ENCODE data around the gene MAP4K3. TPM values are rescaled to one million over a fixed set of nuclear protein-coding genes. Genes with fewer than 3 reads are reported as not detected.

Gene MAP4K3
- total and polyA plus RNA-seq, 2 donors from 2014 or later = 14.9 to 39.5 TPM

GRCh38 chr2:39370101-39370500 lies 67.0 kb downstream of the MAP4K3 start:
- Histone ChIP-seq H3K9ac (ENCODE audit: low read length in 3 of 3) (no peak overlapping the region), H3K4me3 (ENCODE audit: low read length in 3 of 3) (no peak overlapping the region), H3K27ac (ENCODE audit: low read depth in 2 of 2, low read length in 2 of 2) (no peak overlapping the region), H3K4me1 (ENCODE audit: control insufficient read depth in 2 of 3, insufficient read depth in 2 of 3, low read depth in 1 of 3, low read length in 3 of 3) (no peaks in the 10 kb centered on the region), H3K9me3 (ENCODE audit: control insufficient read depth in 2 of 3, insufficient read depth in 1 of 3, low read length in 3 of 3) (no peaks in the 10 kb centered on the region), H3K36me3 (ENCODE audit: control insufficient read depth in 2 of 3, insufficient read depth in 3 of 3, low read length in 3 of 3) (peaks cover 0 to 3% (median 0%) of the 10 kb centered on the region in 3 donors), H3K27me3 (ENCODE audit: control insufficient read depth, insufficient read depth, low read length) (no peaks in the 10 kb centered on the region)
- DNase-seq = no peak
- intact Hi-C loops (cut with DNase I) = no loop called here
- no peak for FAIRE-seq
- no peak for TF ChIP-seq CTCF (IDR thresholded peaks at IDR 0.05; ENCODE audit: borderline replicate concordance, extremely low read depth, insufficient read depth)

DNA sequence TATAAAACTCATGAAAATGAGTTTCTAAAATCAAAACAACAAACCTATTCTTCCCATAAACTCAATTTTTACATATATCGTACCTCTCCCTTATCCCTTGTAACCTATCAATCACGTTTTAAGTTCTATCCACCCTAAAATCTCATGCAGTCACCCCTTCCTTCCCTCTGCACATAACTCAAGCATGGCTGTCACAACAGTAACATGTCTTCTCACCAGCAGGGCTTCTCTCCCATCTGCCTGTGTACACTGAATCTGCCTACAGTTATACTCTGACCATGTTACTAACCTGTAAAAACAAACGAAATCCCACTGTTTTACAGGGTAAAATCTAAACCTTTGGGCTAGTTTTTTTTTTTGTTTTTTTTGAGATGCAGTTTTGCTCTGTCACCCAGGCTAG lies 68.2 kb downstream of the MAP4K3 start:
- Histone ChIP-seq H3K9me3 (ENCODE audit: control insufficient read depth in 2 of 3, insufficient read depth in 1 of 3, low read length in 3 of 3) (no peaks in the 10 kb centered on the region), H3K27ac (ENCODE audit: low read depth in 2 of 2, low read length in 2 of 2) (no peak overlapping the region), H3K4me3 (ENCODE audit: low read length in 3 of 3) (no peak overlapping the region), H3K9ac (ENCODE audit: low read length in 3 of 3) (no peak overlapping the region), H3K4me1 (ENCODE audit: control insufficient read depth in 2 of 3, insufficient read depth in 2 of 3, low read depth in 1 of 3, low read length in 3 of 3) (no peaks in the 10 kb centered on the region), H3K36me3 (ENCODE audit: control insufficient read depth in 2 of 3, insufficient read depth in 3 of 3, low read length in 3 of 3) (peaks cover 0 to 3% (median 0%) of the 10 kb centered on the region in 3 donors), H3K27me3 (ENCODE audit: control insufficient read depth, insufficient read depth, low read length) (no peaks in the 10 kb centered on the region)
- TF ChIP-seq CTCF (IDR thresholded peaks at IDR 0.05; ENCODE audit: borderline replicate concordance, extremely low read depth, insufficient read depth) = no peak
- no peak for FAIRE-seq
- intact Hi-C loops (cut with DNase I) = no loop called here
- no peak for DNase-seq

DNA sequence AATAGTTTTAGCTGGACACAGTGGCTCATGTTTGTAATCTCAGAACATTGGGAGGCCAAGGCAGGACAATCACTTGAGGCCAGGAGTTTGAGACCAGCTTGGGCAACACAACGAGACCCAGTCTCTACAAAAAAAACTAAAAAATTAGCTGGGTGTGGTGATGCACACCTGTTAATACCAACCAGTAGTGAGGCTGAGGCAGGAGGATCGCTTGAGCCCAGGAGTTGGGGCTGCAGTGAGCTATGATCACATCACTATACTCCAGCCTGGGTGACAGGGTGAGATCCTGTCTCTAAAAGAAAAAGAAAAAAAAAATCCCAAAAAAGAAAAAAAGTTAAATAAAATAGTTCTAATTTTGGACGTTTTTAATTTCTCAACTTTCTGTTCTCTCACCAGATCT lies 68.7 kb downstream of the MAP4K3 start:
- H3K4me1 ChIP-seq (ENCODE audit: control insufficient read depth in 2 of 3, insufficient read depth in 2 of 3, low read depth in 1 of 3, low read length in 3 of 3) = no peaks in the 10 kb centered on the region
- no peak overlapping the region for H3K27ac ChIP-seq (ENCODE audit: low read depth in 2 of 2, low read length in 2 of 2)
- H3K9ac ChIP-seq (ENCODE audit: low read length in 3 of 3) = no peak overlapping the region
- FAIRE-seq (no peak), DNase-seq (no peak)
- intact Hi-C loops (cut with DNase I) = no loop called here
- H3K4me3 ChIP-seq (ENCODE audit: low read length in 3 of 3) = no peak overlapping the region
- no peaks in the 10 kb centered on the region for H3K27me3 ChIP-seq (ENCODE audit: control insufficient read depth, insufficient read depth, low read length)
- H3K9me3 ChIP-seq (ENCODE audit: control insufficient read depth in 2 of 3, insufficient read depth in 1 of 3, low read length in 3 of 3) = no peaks in the 10 kb centered on the region
- H3K36me3 ChIP-seq (ENCODE audit: control insufficient read depth in 2 of 3, insufficient read depth in 3 of 3, low read length in 3 of 3) = peaks cover 0 to 3% (median 0%) of the 10 kb centered on the region in 3 donors
- no peak for TF ChIP-seq CTCF (IDR thresholded peaks at IDR 0.05; ENCODE audit: borderline replicate concordance, extremely low read depth, insufficient read depth)

GRCh38 chr2:39362595-39362994 lies 74.5 kb downstream of the MAP4K3 start:
- Histone ChIP-seq H3K9ac (ENCODE audit: low read length in 3 of 3) (no peak overlapping the region), H3K4me1 (ENCODE audit: control insufficient read depth in 2 of 3, insufficient read depth in 2 of 3, low read depth in 1 of 3, low read length in 3 of 3) (no peaks in the 10 kb centered on the region), H3K27me3 (ENCODE audit: control insufficient read depth, insufficient read depth, low read length) (no peaks in the 10 kb centered on the region), H3K36me3 (ENCODE audit: control insufficient read depth in 2 of 3, insufficient read depth in 3 of 3, low read length in 3 of 3) (no peaks in the 10 kb centered on the region), H3K27ac (ENCODE audit: low read depth in 2 of 2, low read length in 2 of 2) (no peak overlapping the region), H3K9me3 (ENCODE audit: control insufficient read depth in 2 of 3, insufficient read depth in 1 of 3, low read length in 3 of 3) (peaks cover 0 to 26% (median 3%) of the 10 kb centered on the region in 3 donors), H3K4me3 (ENCODE audit: low read length in 3 of 3) (no peak overlapping the region)
- TF ChIP-seq CTCF (IDR thresholded peaks at IDR 0.05; ENCODE audit: borderline replicate concordance, extremely low read depth, insufficient read depth) = no peak
- FAIRE-seq (no peak), DNase-seq (no peak)
- intact Hi-C loops (cut with DNase I) = no loop called here
